ENCODE results near the gene SPATA16.
"Not testable (repeated sequence)": the region's sequence is repeated elsewhere in the genome, so short reads cannot be mapped to it uniquely, and the experiment has no call there.

Gene SPATA16

GRCh38 chr3:173064631-173065030, 76.4 kb downstream of the SPATA16 start:
- no peak for DNase-seq (ENCODE audit: low read depth in 3 of 3)

GRCh38 chr3:173058229-173058628, 82.8 kb downstream of the SPATA16 start:
- DNase-seq (ENCODE audit: low read depth in 3 of 3) = no peak

- no peak for DNase-seq (ENCODE audit: low read depth in 3 of 3)
Measured at GRCh38 chr3:173055228-173055933, 85.7 kb downstream of the SPATA16 start.

GRCh38 chr3:173049360-173049759, 91.7 kb downstream of the SPATA16 start:
- no peak for DNase-seq (ENCODE audit: low read depth in 3 of 3)

- no peak for DNase-seq (ENCODE audit: low read depth in 3 of 3)
Measured at GRCh38 chr3:173045770-173046382, 95.2 kb downstream of the SPATA16 start.

GRCh38 chr3:173044998-173045397, 96.0 kb downstream of the SPATA16 start:
- DNase-seq (ENCODE audit: low read depth in 3 of 3) = no peak

- DNase-seq (ENCODE audit: low read depth in 3 of 3) = no peak
Measured at GRCh38 chr3:173043757-173044156, 97.3 kb downstream of the SPATA16 start.

GRCh38 chr3:173038484-173038871, 102.6 kb downstream of the SPATA16 start:
- DNase-seq (ENCODE audit: low read depth in 3 of 3) = no peak

- no peak for DNase-seq (ENCODE audit: low read depth in 3 of 3)
Measured at GRCh38 chr3:173037840-173038483, 103.1 kb downstream of the SPATA16 start.

- DNase-seq (ENCODE audit: low read depth in 3 of 3) = no peak
Measured at GRCh38 chr3:173030273-173030672, 110.8 kb downstream of the SPATA16 start.

- no peak for DNase-seq (ENCODE audit: low read depth in 3 of 3)
Measured at GRCh38 chr3:173028351-173028750, 112.7 kb downstream of the SPATA16 start.

GRCh38 chr3:173027429-173027828, 113.6 kb downstream of the SPATA16 start:
- DNase-seq (ENCODE audit: low read depth in 3 of 3) = no peak

- DNase-seq (ENCODE audit: low read depth in 3 of 3) = no peak
Measured at GRCh38 chr3:173025941-173026340, 115.1 kb downstream of the SPATA16 start.

GRCh38 chr3:173021547-173022185, 119.4 kb downstream of the SPATA16 start:
- no peak for DNase-seq (ENCODE audit: low read depth in 3 of 3)

- DNase-seq (ENCODE audit: low read depth in 3 of 3) = not testable (repeated sequence)
Measured at GRCh38 chr3:173020128-173020527, 120.9 kb downstream of the SPATA16 start.

GRCh38 chr3:173019378-173019777, 121.7 kb downstream of the SPATA16 start:
- DNase-seq (ENCODE audit: low read depth in 3 of 3) = no peak

GRCh38 chr3:173018758-173019157, 122.3 kb downstream of the SPATA16 start:
- DNase-seq (ENCODE audit: low read depth in 3 of 3) = no peak

- no peak for DNase-seq (ENCODE audit: low read depth in 3 of 3)
Measured at GRCh38 chr3:173013219-173013832, 127.7 kb downstream of the SPATA16 start.

- DNase-seq (ENCODE audit: low read depth in 3 of 3) = no peak
Measured at GRCh38 chr3:173009410-173009809, 131.6 kb downstream of the SPATA16 start.

- DNase-seq (ENCODE audit: low read depth in 3 of 3) = no peak
Measured at GRCh38 chr3:173008978-173009377, 132.1 kb downstream of the SPATA16 start.

- DNase-seq (ENCODE audit: low read depth in 3 of 3) = no peak
Measured at GRCh38 chr3:173007079-173007723, 133.8 kb downstream of the SPATA16 start.

- no peak for DNase-seq (ENCODE audit: low read depth in 3 of 3)
Measured at GRCh38 chr3:173006006-173006405, 135.0 kb downstream of the SPATA16 start.

Data from stimulated activated CD4-positive, alpha-beta T cell treated with anti-CD3 and anti-CD28 coated beads, TNF-alpha, amount 100 ng/mL, for 48 hours (primary cell).